Transverse colon (tissue), 4 donors: ENCODE results near the gene CMPK1. TPM values are rescaled to one million over a fixed set of nuclear protein-coding genes. Genes with fewer than 3 reads are reported as not detected.
"Not testable (repeated sequence)": the region's sequence is repeated elsewhere in the genome, so short reads cannot be mapped to it uniquely, and the experiment has no call there.

Source experiments
- DNase-seq: peaks from one replicate; pipeline ENCODE4 v3.0.0-alpha.2; 2019
- H3K27ac ChIP-seq, 4 donors: fragments of 200-600 bp; sonication (generic); 2 replicates each; pipeline ENCODE4 v1.5.1; 2016 to 2018; ENCODE audit warnings: inconsistent platforms in 4 of 4
- H3K27me3 ChIP-seq: fragments of 200-600 bp; sonication (generic); 2 replicates; pipeline ENCODE4 v1.5.1; 2017; ENCODE audit warnings: inconsistent platforms
- H3K36me3 ChIP-seq, 4 donors: fragments of 200-600 bp; sonication (generic); 2 replicates each; pipeline ENCODE4 v1.5.1; 2017 to 2019; ENCODE audit warnings: inconsistent platforms in 4 of 4
- H3K4me1 ChIP-seq, 4 donors: fragments of 200-600 bp; sonication (generic); 2 replicates each; pipeline ENCODE4 v1.5.1; 2017 to 2020; ENCODE audit warnings: inconsistent platforms in 4 of 4
- H3K4me3 ChIP-seq, 4 donors: fragments of 200-600 bp; sonication (generic); 1 replicate in 1 of 4; 2 replicates in 3 of 4; pipeline versions ENCODE4 v1.5.1 to v1.6.1; 2017 to 2019; ENCODE audit warnings: inconsistent platforms in 4 of 4
- H3K9me3 ChIP-seq, 2 donors: fragments of 200-600 bp; sonication (generic); 2 replicates each; pipeline ENCODE4 v1.5.1; 2017 to 2019; ENCODE audit warnings: inconsistent platforms in 2 of 2
- EP300 ChIP-seq: sonication (generic); formaldehyde crosslinking; IDR thresholded peaks from one replicate; pipeline ENCODE4 v1.6.1; 2017; ENCODE audit warnings: antibody characterized with exemption, low read depth
- POLR2A ChIP-seq: fragments of 450-650 bp; IDR thresholded peaks from one replicate; pipeline ENCODE4 v1.6.1; 2016; ENCODE audit warnings: antibody characterized with exemption, mild to moderate bottlenecking, moderate library complexity
- POLR2AphosphoS5 ChIP-seq, 3 donors: sonication (generic); formaldehyde crosslinking; IDR thresholded peaks; one replicate each; pipeline ENCODE4 v1.6.1; 2016; ENCODE audit warnings: antibody characterized with exemption in 3 of 3
- WGBS, 2 donors: methylation state at CpG; one replicate each; pipeline ENCODE4 v1.1.5; 2018; ENCODE audit warnings: low coverage in 1 of 2; 5-methylcytosine and 5-hydroxymethylcytosine counted together
- in situ Hi-C, 4 donors: fragments of 200-750 bp; cut with MboI; loops; one replicate each; pipeline versions ENCODE4 v1.15.0 to v1.15.1; 2017; ENCODE audit warnings: low sequenced_read_pairs in 3 of 4, low pct_ligation_motif_present in 1 of 4, low pct_unique_long_range_greater_than_20kb in 1 of 4
- intact Hi-C: fragments of 100-400 bp; cut with DNase I; formaldehyde crosslinking; loops from one replicate; pipeline ENCODE4 v1.15.1; 2023; ENCODE audit warnings: low total_unique reads
- total RNA-seq, 4 donors: library from RNA; depleted of rRNA; stranded (reverse); fragments of >200 nt; gene quantifications; one replicate each; pipeline ENCODE4 v1.1.0, GENCODE V29; 2016
- TF ChIP-seq, protein P1 (sequence below), 5 experiments: fragments of 200-600 bp in 3 of 5; fragments of 450-650 bp in 2 of 5; sonication (generic) in 3 of 5; IDR thresholded peaks; 1 replicate in 2 of 5; 2 replicates in 3 of 5; pipeline ENCODE4 v1.5.1; 2016 to 2017; ENCODE audit warnings: antibody characterized with exemption in 5 of 5, inconsistent platforms in 3 of 5, mild to moderate bottlenecking in 2 of 5, moderate library complexity in 1 of 5

CMPK1 gene
- total RNA-seq, 4 donors from 2014 or later, result 71.6 to 162 (median 109) TPM

DNA sequence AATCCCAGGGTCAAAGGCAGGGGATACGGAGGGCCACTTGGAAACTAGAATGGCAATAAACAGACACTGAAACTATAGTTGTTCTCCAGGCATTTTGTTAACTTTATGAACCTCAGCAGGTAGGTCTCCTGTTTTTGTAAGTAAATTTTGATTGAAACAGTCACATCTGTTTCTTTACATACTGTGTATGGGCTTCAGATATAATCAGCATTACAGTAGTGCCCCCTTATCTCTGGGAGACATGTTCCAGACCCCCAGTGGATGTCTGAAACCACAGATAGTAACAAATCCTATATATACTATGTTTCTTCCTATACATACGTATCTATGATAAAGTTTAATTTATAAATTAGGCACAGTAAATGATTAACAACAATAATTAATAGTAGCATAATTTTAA lies 31.1 kb upstream of the CMPK1 start:
- no peak overlapping the region for H3K4me3 ChIP-seq
- H3K27me3 ChIP-seq, result no peaks in the 10 kb centered on the region
- H3K4me1 ChIP-seq, result peaks cover 0 to 5% (median 0%) of the 10 kb centered on the region in 4 donors
- 94% methylated on average over 2 of the region's 2 CpGs for WGBS, 2 donors
- TF ChIP-seq POLR2A (no peak), EP300 (no peak)
- no peak overlapping the region for H3K27ac ChIP-seq
- no peaks in the 10 kb centered on the region for H3K9me3 ChIP-seq
- no peak for DNase-seq
- no peaks in the 10 kb centered on the region for H3K36me3 ChIP-seq
- in situ Hi-C loops (no loop called here), intact Hi-C loops (no loop called here)

DNA sequence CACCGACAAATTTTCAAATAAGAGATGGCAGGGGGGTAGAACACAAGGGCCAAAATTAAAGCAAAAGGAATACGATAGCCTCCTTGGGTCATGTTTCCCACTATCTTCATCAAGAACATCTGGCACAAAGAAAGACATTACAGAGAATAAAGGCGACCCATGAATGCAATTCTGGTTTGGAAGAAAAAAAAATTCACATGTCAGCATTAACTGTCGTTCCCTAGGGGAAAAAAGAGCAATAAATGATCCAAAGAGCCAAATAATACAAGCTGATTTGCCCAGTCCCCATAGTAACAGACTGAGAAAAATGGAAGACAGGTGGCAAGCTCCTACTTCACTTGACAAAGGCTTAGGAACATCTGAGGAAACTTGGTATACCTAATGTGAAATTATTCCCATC lies 24.2 kb upstream of the CMPK1 start:
- Histone ChIP-seq H3K9me3 (no peaks in the 10 kb centered on the region), H3K4me3 (no peak overlapping the region), H3K36me3 (no peaks in the 10 kb centered on the region), H3K4me1 (peaks cover 0 to 10% (median 7%) of the 10 kb centered on the region in 4 donors), H3K27me3 (no peaks in the 10 kb centered on the region), H3K27ac (no peak overlapping the region)
- WGBS, 2 donors, result 85 to 89% methylated on average over 4 of the region's 4 CpGs
- DNase-seq, result no peak
- intact Hi-C loops, result no loop called here
- TF ChIP-seq, protein P1, sequence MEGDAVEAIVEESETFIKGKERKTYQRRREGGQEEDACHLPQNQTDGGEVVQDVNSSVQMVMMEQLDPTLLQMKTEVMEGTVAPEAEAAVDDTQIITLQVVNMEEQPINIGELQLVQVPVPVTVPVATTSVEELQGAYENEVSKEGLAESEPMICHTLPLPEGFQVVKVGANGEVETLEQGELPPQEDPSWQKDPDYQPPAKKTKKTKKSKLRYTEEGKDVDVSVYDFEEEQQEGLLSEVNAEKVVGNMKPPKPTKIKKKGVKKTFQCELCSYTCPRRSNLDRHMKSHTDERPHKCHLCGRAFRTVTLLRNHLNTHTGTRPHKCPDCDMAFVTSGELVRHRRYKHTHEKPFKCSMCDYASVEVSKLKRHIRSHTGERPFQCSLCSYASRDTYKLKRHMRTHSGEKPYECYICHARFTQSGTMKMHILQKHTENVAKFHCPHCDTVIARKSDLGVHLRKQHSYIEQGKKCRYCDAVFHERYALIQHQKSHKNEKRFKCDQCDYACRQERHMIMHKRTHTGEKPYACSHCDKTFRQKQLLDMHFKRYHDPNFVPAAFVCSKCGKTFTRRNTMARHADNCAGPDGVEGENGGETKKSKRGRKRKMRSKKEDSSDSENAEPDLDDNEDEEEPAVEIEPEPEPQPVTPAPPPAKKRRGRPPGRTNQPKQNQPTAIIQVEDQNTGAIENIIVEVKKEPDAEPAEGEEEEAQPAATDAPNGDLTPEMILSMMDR (IDR thresholded peaks at IDR 0.05), result no peak
- TF ChIP-seq POLR2A (no peak), POLR2AphosphoS5 (IDR thresholded peaks at IDR 0.05) (no peak), EP300 (no peak)
- in situ Hi-C loops, result no loop called here

DNA sequence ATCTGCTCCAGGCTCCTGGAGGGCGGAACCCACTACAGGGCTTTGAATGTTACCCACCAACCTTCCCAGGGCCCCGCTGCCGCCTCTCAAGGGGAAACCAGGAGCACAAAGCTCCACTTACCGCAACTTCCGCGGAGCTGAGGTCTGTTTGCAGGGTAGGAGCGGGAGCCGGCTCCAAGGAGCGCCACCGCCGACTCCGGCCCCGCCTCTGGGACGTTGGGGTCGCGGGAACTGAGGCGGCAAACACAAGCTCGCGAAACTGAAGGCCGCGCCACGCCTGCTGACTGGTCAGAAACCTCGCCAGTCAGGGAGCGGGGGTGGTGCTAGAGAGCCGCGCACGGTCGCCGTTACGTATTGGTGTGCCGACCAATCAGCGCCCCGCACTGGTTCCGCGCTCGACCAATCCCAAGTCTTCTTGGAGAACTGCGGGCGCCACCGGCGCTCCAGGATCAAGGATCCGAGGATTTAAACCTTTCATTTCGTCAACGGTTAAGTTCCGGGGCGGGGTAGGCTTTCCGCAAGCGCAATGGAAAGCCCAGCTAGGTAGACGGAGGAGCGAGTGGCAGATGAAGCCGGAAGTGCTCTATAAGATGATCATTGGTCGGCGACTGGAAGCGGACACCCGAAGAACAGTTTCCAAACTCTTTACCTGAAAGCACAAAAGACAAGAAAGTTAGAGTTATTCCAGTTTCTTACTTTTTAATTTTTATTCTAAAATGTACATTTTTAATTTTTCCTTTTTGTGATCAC lies 19.5 kb upstream of the CMPK1 start, which contains the start of gene STIL:
Gene STIL, minus strand, starts transcription at position 233 of the 750 bp plus-strand sequence. CDS start 3,828 bp downstream, outside the sequence.
- H3K36me3 ChIP-seq, result no peaks in the 10 kb centered on the region
- H3K4me1 ChIP-seq, result peaks cover 0 to 16% (median 7%) of the 10 kb centered on the region in 4 donors
- H3K27ac ChIP-seq, result peak within 1 kb of the TSS; percentile 82 to 92 (median 88)
- intact Hi-C loops, result no loop called here
- in situ Hi-C loops, result no loop called here
- TF ChIP-seq POLR2A (peak; percentile 88), POLR2AphosphoS5 (IDR thresholded peaks at IDR 0.05) (peak; percentile 75 to 91 (median 87)), EP300 (no peak)
- TF ChIP-seq, protein P1 (IDR thresholded peaks at IDR 0.05), result no peak
- H3K9me3 ChIP-seq, result no peaks in the 10 kb centered on the region
- H3K27me3 ChIP-seq, result no peaks in the 10 kb centered on the region
- DNase-seq, result peak; percentile 99
- peak within 1 kb of the TSS; percentile 56 to 88 (median 70) for H3K4me3 ChIP-seq
- 0% methylated on average over 10 to 50 of the region's 54 CpGs for WGBS, 2 donors

DNA sequence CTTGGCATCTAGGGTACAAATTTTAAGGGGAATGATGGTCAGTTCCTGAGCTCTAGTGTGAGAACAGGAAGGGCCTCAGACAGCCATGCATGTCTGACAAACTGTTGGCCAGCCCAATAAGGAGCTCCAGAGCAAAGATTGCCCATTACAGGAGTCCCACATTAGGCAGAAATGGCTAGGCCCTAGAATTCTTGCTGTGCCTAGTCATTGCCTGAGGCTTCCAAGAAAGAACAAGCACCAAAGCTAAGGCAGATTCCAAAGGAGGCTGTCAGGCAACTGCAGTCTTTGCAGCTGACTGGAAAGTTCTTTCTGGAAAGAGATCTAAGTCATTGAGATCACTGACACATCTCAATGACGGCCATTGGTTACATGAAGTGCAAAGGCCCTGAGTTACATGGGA lies 15.7 kb upstream of the CMPK1 start:
- DNase-seq, result no peak
- WGBS, 2 donors, result 71% methylated on average over 1 of the region's 1 CpG; no CpG with 5 or more reads in 1 of the 2 donors
- H3K36me3 ChIP-seq, result no peaks in the 10 kb centered on the region
- no peak for TF ChIP-seq POLR2A
- no peak overlapping the region for H3K4me3 ChIP-seq
- no peaks in the 10 kb centered on the region for H3K9me3 ChIP-seq
- intact Hi-C loops, result no loop called here
- H3K27ac ChIP-seq, result no peak overlapping the region
- in situ Hi-C loops, result no loop called here
- H3K27me3 ChIP-seq, result no peaks in the 10 kb centered on the region
- peaks cover 8 to 14% (median 11%) of the 10 kb centered on the region in 4 donors for H3K4me1 ChIP-seq

DNA sequence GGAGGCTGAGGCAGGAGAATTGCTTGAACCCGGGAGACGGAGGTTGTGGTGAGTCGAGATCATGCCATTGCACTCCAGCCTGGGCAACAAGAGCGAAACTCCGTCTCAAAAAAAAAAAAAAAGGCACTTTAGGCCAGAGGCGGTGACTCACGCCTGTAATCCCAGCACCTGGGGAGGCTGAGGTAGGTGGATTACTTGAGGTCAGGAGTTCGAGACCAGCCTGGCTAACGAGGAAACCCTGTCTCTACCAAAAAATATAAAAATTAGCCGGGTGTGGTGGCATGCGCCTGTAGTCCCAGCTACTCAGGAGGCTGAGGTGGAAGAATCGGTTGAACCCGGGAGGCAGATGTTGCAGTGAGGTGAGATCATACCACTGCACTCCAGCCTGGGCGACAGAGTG lies 13.6 kb upstream of the CMPK1 start:
- WGBS, 2 donors, result 91 to 100% methylated on average over 3 to 14 of the region's 14 CpGs
- peaks cover 0 to 24% (median 17%) of the 10 kb centered on the region in 4 donors for H3K4me1 ChIP-seq
- H3K9me3 ChIP-seq, intact Hi-C loops, H3K27ac ChIP-seq, H3K27me3 ChIP-seq, H3K36me3 ChIP-seq, DNase-seq, in situ Hi-C loops, H3K4me3 ChIP-seq: not testable (repeated sequence)
